Fibroblast of skin of scalp (primary cell): ENCODE measurements around the gene RALB.
"Not testable (repeated sequence)": the region's sequence is repeated elsewhere in the genome, so short reads cannot be mapped to it uniquely, and the experiment has no call there.

Source experiments
- DNase-seq: peaks from one replicate; pipeline ENCODE4 v3.0.0-alpha.2; 2013

Gene RALB

DNA sequence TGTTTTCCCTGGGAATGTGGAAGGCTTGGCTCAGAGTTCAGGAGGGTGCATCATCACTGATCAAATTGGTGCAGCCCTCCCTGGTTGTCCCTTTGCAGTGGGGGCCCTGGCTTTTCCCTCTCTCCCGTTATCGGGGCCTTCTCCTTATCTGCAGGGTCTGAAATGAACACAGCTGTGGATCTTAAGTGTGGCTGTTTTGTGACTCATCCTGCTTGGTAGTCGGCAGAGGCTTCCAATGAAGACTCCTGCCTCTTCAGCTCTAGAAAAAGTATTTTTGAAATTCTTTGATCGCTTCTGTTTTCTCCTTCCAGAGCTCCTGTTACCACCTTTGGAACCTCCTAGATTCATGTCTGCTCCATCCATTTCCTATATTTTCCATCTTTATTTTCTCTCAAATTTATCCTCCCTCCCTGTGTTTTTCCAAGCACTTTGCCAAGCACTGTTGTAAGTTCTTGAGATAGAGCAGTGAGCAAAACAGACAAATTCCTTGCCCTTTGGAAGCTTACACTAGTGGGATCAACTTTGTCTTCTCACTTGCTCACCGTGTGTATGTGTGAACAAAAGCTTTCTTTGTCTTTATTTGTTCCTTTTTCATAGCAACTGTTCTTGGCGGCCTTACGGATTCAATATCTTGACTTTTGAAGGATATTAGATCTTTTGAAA is 45.7 kb downstream of the RALB start:
- DNase-seq: peak; percentile 37

DNA sequence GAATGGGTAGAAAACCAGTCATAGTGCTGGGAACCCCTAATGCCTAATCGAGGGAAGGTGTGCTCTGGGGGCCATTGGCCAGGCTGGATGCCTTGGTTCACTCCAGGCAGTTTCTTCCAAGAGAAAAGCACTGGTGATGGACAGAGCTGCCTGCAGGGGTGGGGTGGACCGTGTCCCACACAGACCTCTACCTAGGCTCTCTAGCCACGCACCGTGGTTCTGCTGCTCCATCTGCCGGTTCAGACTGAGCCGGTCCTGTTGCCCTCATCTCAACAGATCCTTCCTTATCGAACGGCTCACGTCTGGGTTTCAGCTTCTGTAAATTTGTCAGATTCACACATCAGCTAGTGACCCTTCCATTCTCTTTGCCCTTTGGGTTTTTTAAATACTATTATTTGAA is 46.4 kb downstream of the RALB start:
- no peak for DNase-seq

DNA sequence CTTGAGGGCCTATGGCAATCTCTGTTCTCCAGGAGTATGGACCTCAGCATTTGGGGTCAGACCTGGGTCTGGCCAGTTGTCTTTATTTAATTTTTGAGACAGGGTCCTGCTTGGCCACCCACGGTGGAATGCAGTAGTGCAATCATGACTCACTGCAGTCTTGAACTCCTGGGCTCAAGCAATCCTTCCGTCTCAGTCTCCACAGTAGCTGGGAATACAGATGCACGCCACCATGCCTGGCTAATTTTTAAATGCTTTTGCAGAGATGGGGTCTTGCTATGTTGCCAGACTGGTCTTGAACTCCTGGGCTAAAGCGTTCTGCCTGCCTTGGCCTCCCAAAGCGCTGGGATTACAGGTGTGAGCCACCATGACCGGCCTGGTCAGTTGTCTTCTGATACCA is 46.9 kb downstream of the RALB start:
- DNase-seq: no peak

DNA sequence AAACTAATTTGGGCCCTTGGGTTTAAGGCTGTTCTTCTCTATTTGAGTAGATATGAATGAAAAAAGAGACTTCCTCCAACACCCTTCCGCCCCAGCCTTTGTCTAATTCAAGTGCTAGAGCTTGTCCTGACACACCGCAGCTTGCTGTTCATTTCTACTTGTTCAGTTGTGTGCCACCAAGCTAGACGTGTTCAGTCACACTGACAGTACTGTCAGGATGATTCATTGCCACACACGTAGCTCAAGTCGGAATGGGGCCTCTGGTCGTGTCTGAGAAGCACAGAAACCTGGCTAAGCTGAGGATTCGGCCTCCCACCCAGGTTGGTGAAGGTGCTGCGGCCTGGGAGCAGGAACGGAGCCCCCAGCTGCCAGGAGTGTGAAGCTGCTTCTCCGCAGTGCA is 47.7 kb downstream of the RALB start:
- DNase-seq: peak; percentile 18

DNA sequence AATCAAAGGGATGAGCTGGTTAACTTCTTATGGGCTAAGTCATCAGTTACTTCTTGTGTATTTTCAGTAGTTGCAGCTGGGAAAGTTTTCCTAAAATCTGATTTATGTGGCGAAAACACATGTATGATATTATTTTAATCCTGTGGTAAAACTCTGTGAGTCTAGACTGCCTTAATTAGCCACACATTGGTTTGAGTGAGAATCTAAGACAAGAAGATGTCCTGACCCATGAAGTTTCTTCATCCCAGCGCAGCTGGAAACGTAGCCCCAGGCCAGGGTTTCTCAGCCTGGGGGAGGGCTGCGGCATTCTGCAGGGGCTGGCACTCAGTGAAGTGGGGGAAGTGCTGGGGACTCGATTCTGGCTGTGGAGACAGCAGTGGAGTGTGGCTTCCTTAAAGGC is 48.6 kb downstream of the RALB start:
- DNase-seq: peak; percentile 53

DNA sequence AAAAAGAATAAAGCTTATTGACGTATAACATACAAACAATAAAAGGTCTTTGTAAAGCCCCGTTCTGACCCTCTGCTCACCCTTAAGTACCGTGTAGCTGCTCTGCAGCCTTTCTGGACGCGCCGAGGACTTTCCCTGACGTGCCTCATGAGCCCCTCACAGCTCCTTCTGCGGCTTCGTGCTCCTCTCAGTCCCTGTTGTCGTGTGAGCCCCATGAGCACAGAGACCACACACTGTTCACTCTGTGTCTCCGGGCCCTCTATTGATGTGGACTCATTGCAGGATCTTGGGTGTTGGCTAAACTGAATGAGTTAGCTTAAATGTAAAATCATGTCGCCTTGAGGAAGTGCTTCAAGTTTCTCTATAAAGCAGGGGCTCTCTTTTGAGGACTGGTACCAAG is 49.6 kb downstream of the RALB start:
- no peak for DNase-seq

DNA sequence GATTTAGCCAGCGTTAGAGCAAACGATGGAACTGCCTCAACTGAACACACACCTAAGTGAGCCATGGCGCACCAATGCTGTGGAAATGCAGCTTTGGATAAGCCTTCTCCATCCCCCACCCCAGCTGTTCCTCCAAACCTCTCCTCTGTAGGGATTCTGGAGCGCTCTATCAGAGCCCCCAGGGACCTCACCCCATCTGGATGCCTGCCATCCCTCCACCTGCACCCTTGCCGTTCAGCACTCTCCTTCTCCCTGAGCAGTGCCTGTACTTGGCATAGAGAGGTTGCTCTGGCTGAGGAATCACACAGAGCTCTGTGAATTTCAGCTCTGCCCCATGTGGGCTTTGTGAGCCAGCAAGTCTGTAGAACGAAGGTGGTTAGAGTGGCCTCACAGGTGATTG is 50.5 kb downstream of the RALB start:
- DNase-seq: no peak

DNA sequence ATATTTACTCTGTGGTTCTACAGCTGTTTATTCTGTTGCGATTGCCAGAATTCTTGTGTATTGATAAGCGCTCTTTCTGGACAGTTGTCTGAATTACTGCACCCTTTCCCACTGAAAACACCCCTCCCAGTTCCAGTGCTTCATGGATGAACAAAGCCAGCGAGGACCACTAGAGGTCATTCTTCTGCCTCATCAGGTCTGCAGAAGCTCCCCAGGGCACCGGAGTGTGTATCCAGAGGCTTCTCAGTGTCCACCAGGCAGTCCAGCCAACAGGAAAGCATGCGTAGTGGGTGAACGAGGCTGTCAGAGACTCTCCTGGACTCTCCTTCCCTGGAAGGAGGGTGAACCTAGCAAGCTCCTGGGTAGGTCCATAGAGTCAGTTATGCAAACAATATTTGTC is 52.6 kb downstream of the RALB start:
- peak; percentile 25 for DNase-seq

DNA sequence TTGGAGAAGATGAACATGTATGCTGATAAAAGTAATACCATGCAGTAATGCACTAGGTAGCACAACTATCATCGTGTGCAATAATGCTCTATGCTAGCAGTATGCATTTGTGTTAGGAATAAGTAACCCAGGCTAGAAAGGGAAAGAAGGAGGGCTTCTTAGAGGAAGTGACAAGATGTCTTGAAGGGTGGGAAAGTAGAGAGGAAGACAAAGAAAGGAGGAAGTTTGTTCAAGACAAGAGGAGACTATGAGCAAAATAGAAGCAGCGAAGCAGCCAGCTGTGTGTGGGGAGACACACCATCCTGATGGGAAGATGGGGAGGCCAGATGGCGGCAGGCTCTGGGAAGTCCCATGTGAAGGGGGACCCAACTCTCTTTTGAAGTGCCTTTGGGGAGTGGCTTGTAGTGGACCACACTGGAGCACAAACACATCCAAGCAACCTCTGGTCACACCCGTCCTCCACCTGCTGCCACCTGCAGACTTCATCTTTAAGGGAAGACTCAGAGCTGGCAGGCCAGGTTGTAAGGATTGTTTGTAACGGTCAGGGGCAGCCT is 53.4 kb downstream of the RALB start:
- no peak for DNase-seq

DNA sequence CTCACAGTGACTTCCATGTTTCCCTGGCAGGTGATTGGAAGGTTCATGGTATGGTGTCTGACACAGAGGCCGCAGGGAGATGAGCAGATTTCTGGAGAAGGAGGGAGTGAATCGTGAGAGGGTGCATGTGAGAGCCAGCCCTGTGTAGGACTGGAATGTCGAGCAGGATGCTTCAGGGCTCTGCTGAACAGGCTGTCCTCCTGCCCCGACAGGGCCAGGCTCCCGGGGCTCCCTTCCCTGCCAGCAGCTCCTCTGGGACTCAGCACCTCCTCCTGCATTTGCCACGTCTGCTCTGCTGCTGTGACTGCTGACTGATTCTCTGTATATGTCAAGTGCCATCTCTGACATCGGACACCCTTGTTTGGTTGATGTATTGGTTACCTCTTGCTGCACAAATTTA is 54.8 kb downstream of the RALB start:
- no peak for DNase-seq

DNA sequence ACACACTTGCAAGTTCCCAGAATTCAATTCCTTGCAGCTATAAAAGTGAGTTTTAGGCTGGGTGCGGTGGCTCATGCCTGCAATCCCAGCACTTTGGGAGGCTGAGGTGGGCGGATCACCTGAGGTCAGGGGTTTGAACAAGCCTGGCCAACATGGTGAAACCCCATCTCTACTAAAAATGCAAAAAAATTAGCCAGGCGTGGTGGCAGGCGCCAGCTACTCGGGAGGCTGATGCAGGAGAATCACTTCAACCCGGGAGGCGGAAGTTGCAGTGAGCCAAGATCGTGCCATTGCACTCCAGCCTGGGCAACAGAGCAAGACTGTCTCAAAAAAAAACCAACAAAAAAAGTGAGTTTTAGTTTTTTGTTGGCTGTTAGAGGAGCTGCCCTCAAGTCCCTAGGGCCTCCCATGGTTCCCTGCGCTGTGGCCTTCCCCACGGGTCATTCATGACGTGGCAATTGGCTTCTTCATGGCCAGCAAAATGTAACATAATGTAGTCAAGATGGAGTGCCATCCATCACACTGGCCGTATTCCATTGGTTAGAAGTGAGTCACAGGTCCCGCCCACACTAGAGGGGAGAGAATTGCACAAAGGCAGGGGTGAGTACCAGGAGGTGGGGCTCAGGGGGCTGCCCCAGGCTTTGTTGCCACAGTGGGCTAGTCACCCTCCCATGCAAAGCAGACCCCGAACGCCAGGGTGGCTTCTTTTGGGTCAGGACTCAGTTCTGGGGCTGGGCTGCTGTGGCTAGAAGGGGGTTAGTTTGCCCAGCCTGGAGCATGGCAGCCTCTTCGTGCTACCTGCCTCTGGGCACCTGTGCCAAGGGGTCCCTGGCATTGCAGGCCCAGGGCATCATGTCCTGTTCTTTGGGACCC is 55.6 kb downstream of the RALB start:
- peak; percentile 6 for DNase-seq

DNA sequence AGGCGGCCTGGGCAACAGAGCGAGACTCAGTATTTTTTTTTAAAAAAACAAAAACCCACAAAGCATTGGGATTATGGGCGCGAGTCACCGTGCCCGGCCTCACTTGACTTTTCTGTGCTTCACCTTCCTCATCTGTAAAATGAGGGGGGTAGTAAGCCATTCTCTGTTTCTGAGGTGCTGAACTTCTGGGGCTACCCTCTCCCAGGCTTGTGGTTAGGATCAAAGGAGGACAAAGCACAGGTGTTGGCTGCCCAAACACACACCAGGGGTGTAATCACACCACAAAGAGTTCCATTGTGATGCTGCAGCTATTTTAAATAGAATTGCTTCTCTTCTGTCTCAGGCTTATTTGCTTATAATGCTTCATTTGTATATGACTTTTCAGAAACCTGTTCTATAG is 57.5 kb downstream of the RALB start:
- no peak for DNase-seq

DNA sequence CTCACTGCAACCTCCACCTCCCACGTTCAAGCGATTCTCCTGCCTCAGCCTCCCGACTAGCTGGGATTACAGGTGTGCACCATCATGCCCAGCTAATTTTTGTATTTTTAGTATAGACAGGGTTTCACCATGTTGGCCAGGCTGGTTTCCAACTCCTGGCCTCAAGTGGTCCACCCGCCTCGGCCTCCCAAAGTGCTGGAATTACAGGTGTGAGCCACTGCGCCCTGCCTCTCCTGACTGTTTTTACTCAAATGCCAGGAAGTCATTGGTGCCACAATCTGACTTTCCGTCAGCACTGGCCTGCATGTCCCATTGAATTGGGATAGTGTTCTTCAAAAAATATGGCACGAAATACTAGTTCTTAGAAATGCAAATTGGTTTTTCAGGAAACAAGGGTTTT is 58.2 kb downstream of the RALB start:
- not testable (repeated sequence) for DNase-seq

DNA sequence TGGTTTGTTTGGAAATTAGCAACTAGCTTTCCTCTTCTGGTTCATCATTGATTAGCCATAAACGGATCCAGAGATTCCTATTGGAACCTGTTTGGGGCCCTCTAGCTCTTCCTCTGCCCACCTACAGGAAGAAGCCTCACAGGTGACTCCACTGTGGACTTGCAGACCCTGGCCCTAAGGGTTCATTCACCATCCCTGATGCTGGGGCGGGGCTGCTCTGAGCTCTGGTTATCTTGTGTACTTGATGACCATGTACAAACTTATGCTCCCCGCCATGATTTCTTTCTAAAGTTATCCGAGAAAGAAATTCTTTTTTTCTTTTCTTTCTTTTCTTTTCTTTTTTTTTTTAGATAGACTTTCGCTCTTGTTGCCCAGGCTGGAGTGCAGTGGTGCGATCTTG is 59.4 kb downstream of the RALB start:
- no peak for DNase-seq

DNA sequence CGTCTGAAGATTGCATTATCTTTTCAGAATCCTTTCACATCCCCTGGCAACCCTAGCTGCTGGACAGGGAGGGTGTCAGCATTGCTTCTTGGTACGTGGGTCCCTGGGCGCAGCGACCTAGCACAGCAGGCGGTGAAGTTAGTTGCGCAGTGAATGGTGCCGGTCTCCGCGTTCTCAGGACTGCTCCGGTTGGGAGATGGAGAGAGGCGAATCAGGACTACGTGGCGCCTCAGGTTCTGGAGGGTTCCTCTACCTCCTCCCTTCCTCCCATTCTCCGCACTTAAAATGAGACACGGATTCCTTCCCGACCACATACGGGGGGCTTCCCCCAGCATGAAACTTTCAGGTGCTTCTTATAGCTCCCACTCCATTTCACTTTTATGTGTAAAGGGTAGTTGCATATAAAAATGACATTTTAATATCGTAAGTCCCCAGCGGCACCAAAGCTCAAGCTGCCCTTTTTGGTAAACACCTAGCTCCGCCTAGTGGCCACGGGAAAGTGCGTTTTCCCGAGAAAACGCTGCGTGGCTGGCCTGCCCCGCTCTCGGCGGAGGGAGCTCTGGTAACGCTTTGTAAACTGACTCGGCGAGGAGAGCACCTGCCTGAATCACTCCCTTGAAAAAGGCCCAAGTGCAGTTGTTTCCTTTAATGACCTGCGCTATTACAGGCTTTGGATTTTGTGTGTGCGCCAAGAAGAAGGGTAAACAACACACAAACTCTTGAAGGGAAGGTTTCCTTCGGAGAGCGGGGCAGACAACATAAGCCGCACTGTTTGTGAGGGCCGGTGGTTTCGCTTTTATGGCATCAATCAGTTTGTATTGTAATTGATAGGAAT is 60.4 kb downstream of the RALB start:
- peak; percentile 77 for DNase-seq

DNA sequence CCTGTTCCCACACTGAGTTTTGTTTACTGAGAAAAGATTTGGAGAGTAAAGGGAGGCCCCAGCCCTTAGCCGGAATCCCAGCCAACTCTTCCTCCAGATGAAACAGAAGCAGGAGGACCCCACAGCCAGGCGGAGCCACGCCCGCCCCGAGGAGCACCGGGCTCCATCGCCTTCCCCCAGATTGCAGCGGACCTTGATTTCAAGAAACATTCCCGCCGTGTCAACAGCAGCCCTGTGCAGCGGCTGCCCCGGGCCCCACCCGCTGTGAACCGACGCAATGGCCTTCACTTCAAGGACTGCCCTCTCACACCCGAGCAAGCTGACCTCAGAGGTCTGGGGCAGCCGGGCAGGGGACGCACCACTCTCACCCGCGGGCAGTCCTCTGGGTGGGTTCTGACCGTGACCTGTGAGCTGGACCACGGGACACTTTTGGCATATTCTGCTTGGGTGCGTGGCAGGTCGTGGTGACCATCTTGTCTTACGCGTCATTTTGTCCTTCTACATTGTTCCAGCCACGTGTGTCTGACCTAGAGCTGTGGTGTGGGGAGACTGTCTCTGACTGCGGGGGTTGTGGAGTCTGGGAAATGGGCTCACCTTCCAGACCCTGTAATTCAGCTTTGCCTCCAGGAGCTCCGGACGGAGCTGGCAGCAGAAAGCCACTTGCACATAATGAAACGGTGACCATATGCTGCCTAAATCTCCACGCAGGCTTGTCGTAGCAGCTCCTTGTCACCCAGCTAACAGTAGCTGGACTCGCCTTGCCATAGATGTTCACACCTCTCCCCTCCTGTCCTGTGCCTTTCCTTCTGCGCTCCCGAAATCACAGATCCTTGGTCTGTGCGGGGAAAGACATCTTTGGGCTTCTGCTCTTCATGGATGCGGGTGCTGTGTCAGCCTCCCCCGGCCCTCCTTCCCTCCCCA is 61.3 kb downstream of the RALB start:
- no peak for DNase-seq

DNA sequence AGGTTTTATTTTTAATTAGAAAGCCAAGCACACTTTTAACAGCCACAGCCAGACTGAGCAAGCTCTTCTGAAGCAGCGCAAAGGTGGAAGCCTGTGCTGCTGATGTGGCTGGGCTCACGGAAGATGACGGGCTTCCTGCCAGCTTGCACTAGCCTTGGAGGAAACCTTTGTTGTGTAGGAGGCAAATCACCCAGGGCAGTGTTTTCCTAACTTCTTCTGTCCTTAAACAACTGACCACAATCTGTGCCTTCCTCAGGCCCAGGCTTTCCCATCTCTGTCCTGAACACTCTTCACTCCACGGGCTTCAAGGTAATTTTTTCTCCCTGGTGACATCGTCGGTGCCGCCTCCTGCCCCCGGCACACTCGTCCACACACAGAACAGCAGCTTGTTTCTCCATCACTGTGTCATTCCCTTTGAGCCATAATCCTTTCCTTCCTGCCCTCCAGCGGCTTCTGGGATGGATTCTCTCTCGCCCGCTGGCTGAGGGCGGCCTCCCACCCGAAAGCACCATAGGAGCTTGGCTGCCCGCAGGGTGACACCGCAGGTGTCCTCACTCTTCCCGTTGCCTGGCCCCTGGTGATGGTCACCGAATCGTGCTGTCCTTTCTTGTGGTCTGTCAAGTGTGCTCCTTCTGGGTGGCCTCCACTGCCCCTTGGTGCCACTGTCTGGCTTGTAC is 62.2 kb downstream of the RALB start:
- DNase-seq: no peak

DNA sequence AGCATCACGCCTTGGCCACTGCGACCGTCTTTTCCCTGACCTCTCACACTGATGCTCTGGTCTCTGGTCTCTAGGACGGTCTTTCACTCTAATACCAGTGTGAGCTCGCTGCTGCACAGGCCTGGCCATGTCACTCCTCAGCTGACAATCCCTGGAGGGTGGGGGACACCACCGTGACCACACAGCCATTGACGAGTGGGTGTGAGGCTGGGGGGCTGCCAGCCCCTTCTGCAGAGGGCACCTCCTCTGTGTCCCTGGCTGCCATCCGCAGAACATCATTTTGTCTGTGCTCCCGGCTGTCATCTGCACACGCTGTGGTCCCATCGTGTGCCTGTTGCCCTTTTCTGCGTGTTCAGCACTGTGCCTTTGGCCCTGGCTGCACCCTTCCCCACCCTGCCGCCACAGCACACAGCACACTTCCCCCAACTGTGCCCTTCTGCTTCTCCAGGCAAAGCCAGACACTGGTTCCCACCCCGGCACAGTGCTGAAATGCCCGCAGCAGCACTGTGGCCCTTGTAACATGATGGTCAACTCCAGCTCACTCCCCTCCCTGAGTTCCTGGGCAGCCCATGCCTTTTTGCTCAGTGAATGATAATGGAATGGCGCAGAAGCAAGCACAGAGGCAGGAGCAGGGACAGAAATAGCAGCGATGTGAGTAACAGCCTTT is 62.8 kb downstream of the RALB start:
- DNase-seq: no peak

DNA sequence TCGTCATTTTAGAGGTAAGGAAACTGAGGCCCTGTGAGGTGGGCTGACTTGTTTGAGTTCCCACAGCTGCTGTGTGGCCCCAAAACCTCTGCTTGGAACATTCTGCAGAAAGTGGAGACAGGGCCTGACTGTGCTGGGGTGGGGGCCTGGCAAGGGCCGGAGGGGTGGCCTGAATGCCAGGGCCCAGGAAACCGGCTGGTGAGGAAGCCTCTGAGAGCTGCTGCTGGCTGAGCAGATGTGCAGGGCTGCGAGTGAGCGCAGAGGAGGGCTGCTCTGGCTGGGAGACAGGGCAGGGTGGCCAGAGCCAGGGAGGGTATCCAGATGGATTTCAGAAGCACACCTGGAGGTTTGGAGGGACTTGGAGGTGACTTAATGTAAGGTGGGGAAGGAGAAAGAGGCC is 63.4 kb downstream of the RALB start:
- DNase-seq: no peak

DNA sequence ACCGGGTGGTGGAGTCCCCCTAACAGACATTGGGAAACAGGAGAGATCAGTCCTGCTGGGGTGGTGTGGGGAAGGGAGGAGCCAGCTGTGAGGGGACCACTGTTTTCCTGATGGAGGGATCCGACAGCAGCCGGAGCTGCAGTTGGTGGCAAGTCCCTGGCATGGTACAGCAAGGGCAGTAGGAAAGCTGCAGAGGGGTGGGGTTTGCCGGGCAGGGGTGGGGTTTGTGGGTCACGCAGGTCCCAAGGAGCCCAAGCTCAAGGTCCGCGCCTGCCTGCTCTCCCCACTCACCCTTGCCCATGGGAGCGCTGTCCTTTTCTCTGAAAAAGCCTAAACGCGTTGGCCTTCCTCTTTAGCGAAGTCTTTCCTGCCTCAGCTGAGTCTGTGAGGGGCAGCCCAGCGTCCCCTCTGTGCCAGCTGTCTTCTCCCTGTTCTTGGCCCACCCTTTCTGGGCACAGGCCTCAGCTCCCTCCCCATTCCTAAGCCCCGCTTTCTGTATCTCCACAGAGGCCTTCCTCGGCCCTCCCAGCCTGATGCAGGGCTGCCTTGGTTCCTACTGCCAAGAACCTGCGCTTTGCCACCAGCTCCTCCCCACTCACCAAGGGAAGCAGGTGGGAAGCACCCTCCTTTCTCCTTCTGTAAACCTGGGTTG is 64.0 kb downstream of the RALB start:
- no peak for DNase-seq
